Uterus (tissue), 2 donors: ENCODE data around the gene GCLC.

Experiments used
- POLR2A ChIP-seq, 2 donors: fragments of 450-650 bp; IDR thresholded peaks; one replicate each; pipeline ENCODE4 v1.6.1; 2016; ENCODE audit warnings: antibody characterized with exemption in 2 of 2, mild to moderate bottlenecking in 1 of 2, moderate library complexity in 1 of 2
- TF ChIP-seq, protein P1 (sequence below), 4 experiments: fragments of 200-600 bp in 2 of 4; fragments of 450-650 bp in 2 of 4; sonication (generic) in 2 of 4; IDR thresholded peaks; one replicate each; pipeline ENCODE4 v1.5.1; 2016 to 2019; ENCODE audit warnings: antibody characterized with exemption in 4 of 4, mild to moderate bottlenecking in 2 of 4, moderate library complexity in 1 of 4

DNA sequence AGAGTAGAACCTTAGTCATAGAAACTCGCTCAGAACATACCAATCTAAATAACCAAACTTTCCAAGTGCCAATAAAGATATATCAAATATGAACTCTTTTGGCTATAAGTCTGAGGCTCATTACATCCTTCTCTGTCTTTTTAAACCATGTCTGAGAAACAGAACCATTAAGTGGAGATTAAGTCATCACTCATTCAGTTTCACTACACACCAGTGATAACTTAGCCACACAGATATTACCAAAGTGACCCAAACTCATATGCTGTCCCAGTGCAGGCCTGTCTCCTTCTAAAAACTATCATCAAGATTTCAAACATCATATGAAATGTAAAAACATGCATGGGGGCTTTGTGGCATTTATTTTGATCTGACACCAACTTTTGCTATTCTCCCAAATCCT lies 12.0 kb downstream of the GCLC start:
- TF ChIP-seq, protein P1, sequence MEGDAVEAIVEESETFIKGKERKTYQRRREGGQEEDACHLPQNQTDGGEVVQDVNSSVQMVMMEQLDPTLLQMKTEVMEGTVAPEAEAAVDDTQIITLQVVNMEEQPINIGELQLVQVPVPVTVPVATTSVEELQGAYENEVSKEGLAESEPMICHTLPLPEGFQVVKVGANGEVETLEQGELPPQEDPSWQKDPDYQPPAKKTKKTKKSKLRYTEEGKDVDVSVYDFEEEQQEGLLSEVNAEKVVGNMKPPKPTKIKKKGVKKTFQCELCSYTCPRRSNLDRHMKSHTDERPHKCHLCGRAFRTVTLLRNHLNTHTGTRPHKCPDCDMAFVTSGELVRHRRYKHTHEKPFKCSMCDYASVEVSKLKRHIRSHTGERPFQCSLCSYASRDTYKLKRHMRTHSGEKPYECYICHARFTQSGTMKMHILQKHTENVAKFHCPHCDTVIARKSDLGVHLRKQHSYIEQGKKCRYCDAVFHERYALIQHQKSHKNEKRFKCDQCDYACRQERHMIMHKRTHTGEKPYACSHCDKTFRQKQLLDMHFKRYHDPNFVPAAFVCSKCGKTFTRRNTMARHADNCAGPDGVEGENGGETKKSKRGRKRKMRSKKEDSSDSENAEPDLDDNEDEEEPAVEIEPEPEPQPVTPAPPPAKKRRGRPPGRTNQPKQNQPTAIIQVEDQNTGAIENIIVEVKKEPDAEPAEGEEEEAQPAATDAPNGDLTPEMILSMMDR (IDR thresholded peaks at IDR 0.05) = no peak
- TF ChIP-seq POLR2A (IDR thresholded peaks at IDR 0.05) = no peak
